AG09309 (cell line): ENCODE results near the gene ERBB4.

Experiments
- DNase-seq: peaks from one replicate; pipeline ENCODE4 v3.0.0-alpha.2; 2010; ENCODE audit warnings: low read depth
- H3K4me3 ChIP-seq: 2 replicates; pipeline ENCODE4 v1.5.1; 2011; ENCODE audit warnings: mild to moderate bottlenecking, low read depth, low read length, moderate library complexity; ENCODE audit not compliant: control insufficient read depth
- CTCF ChIP-seq: IDR thresholded peaks from 2 replicates; pipeline ENCODE4 v1.5.1; 2011; ENCODE audit warnings: mild to moderate bottlenecking, low read depth, low read length, inconsistent platforms; ENCODE audit not compliant: insufficient read depth, control insufficient read depth; ENCODE audit errors: missing control alignments

The ERBB4 gene

GRCh38 chr2:211396815-211397214 is 1141.8 kb downstream of the ERBB4 start:
- TF ChIP-seq CTCF: no peak
- no peak for DNase-seq
- H3K4me3 ChIP-seq: no peak overlapping the region

GRCh38 chr2:211391189-211391567 is 1147.4 kb downstream of the ERBB4 start:
- no peak overlapping the region for H3K4me3 ChIP-seq
- DNase-seq: no peak
- TF ChIP-seq CTCF: no peak

GRCh38 chr2:211390536-211391188 is 1147.9 kb downstream of the ERBB4 start:
- DNase-seq: no peak
- no peak for TF ChIP-seq CTCF

GRCh38 chr2:211387734-211388133 is 1150.9 kb downstream of the ERBB4 start:
- DNase-seq: no peak
- H3K4me3 ChIP-seq: no peak overlapping the region
- no peak for TF ChIP-seq CTCF

More at GRCh38 chr2:211390536-211391188, 1147.9 kb downstream of the ERBB4 start:
- H3K4me3 ChIP-seq: no peak overlapping the region

- no peak for TF ChIP-seq CTCF
- DNase-seq: no peak
- no peak overlapping the region for H3K4me3 ChIP-seq
These were observed 1158.6 kb downstream of the ERBB4 start for GRCh38 chr2:211380041-211380440.

GRCh38 chr2:211376410-211376809 is 1162.2 kb downstream of the ERBB4 start:
- no peak for TF ChIP-seq CTCF
- DNase-seq: no peak
- no peak overlapping the region for H3K4me3 ChIP-seq
